ENCODE measurements around the gene C6orf89.

C6orf89 gene

GRCh38 chr6:36852481-36853147 is 33.1 kb upstream of the C6orf89 start:
- ATAC-seq (no peak), DNase-seq (no peak)

- DNase-seq (no peak), ATAC-seq (no peak)
Observed at GRCh38 chr6:36853325-36853724, 32.4 kb upstream of the C6orf89 start.

GRCh38 chr6:36855750-36856149 is 30.0 kb upstream of the C6orf89 start:
- no peak for ATAC-seq
- no peak for DNase-seq

- no peak for DNase-seq
- no peak for ATAC-seq
Observed at GRCh38 chr6:36856277-36856676, 29.5 kb upstream of the C6orf89 start.

- DNase-seq (no peak), ATAC-seq (no peak)
Observed at GRCh38 chr6:36857325-36857724, 28.4 kb upstream of the C6orf89 start.

- ATAC-seq (no peak), DNase-seq (no peak)
Observed at GRCh38 chr6:36858407-36858981, 27.3 kb upstream of the C6orf89 start.

- ATAC-seq (no peak), DNase-seq (no peak)
Observed at GRCh38 chr6:36860126-36860525, 25.6 kb upstream of the C6orf89 start.

- ATAC-seq (no peak), DNase-seq (no peak)
Observed at GRCh38 chr6:36862164-36862847, 23.4 kb upstream of the C6orf89 start.

- ATAC-seq, result no peak
- no peak for DNase-seq
Observed at GRCh38 chr6:36862848-36863382, 22.8 kb upstream of the C6orf89 start.

GRCh38 chr6:36863670-36864540 is 21.8 kb upstream of the C6orf89 start:
- no peak for ATAC-seq
- DNase-seq, result no peak

GRCh38 chr6:36865835-36866234 is 19.9 kb upstream of the C6orf89 start:
- no peak for DNase-seq

GRCh38 chr6:36867471-36868224 is 18.1 kb upstream of the C6orf89 start:
- DNase-seq, result no peak
- no peak for ATAC-seq

More at GRCh38 chr6:36865835-36866234, 19.9 kb upstream of the C6orf89 start:
- no peak for ATAC-seq

GRCh38 chr6:36871686-36872085 is 14.1 kb upstream of the C6orf89 start:
- ATAC-seq (no peak), DNase-seq (no peak)

GRCh38 chr6:36873115-36873514 is 12.6 kb upstream of the C6orf89 start:
- DNase-seq (no peak), ATAC-seq (no peak)

GRCh38 chr6:36873612-36874442 is 11.9 kb upstream of the C6orf89 start:
- ATAC-seq, result no peak
- no peak for DNase-seq

GRCh38 chr6:36874443-36875249 is 11.1 kb upstream of the C6orf89 start, which contains the start of gene PPIL1:
PPIL1 (minus strand) TSS chr6:36874803; CDS start chr6:36874772, 31 bp downstream.
- DNase-seq (peak; percentile 84), ATAC-seq (peak; percentile 88)

- ATAC-seq (no peak), DNase-seq (no peak)
Observed at GRCh38 chr6:36875250-36875633, 10.5 kb upstream of the C6orf89 start.

GRCh38 chr6:36884610-36885009 is 1.1 kb upstream of the C6orf89 start:
- DNase-seq (no peak), ATAC-seq (no peak)

GRCh38 chr6:36886950-36887618 is 1.3 kb downstream of the C6orf89 start:
- ATAC-seq (no peak), DNase-seq (no peak)

Data from stimulated activated naive CD8-positive, alpha-beta T cell treated with anti-CD3 and anti-CD28 coated beads, Interleukin-15, Interleukin-2, amounts not matched to agents 100 U/mL and 50 U/mL, for 24 hours (primary cell).